NCI-H1436 (cell line): Measurements from ENCODE around the gene ATXN2.
"Not testable (repeated sequence)": the region's sequence is repeated elsewhere in the genome, so short reads cannot be mapped to it uniquely, and the experiment has no call there.

Experiments used
- DNase-seq: peaks from one replicate; lab custom pipeline; 2025; lab: John Stamatoyannopoulos, UW

ATXN2 gene

GRCh38 chr12:111598637-111599452, at the start of gene ATXN2:
ATXN2 (minus strand) TSS chr12:111599315; CDS start chr12:111599034, 281 bp downstream.
- DNase-seq, result peak; percentile 61

- no peak for DNase-seq
Observed at GRCh38 chr12:111645433-111645832, 46.3 kb upstream of the ATXN2 start.

- DNase-seq, result no peak
Observed at GRCh38 chr12:111643427-111643826, 44.3 kb upstream of the ATXN2 start.

GRCh38 chr12:111642681-111643426, 43.7 kb upstream of the ATXN2 start:
- DNase-seq, result no peak

GRCh38 chr12:111640506-111640905, 41.4 kb upstream of the ATXN2 start:
- no peak for DNase-seq

- no peak for DNase-seq
Observed at GRCh38 chr12:111638556-111638955, 39.4 kb upstream of the ATXN2 start.

- DNase-seq, result no peak
Observed at GRCh38 chr12:111636209-111636945, 37.3 kb upstream of the ATXN2 start.

- no peak for DNase-seq
Observed at GRCh38 chr12:111635524-111635923, 36.4 kb upstream of the ATXN2 start.

- no peak for DNase-seq
Observed at GRCh38 chr12:111628505-111629260, 29.6 kb upstream of the ATXN2 start.

- DNase-seq, result no peak
Observed at GRCh38 chr12:111626230-111626629, 27.1 kb upstream of the ATXN2 start.

GRCh38 chr12:111624540-111624939, 25.4 kb upstream of the ATXN2 start:
- no peak for DNase-seq

- DNase-seq, result not testable (repeated sequence)
Observed at GRCh38 chr12:111617841-111618240, 18.7 kb upstream of the ATXN2 start.

GRCh38 chr12:111616177-111616623, 17.1 kb upstream of the ATXN2 start:
- DNase-seq, result no peak

GRCh38 chr12:111607239-111607638, 8.1 kb upstream of the ATXN2 start:
- no peak for DNase-seq

GRCh38 chr12:111606767-111607230, 7.7 kb upstream of the ATXN2 start:
- no peak for DNase-seq

GRCh38 chr12:111605911-111606766, 7.0 kb upstream of the ATXN2 start:
- no peak for DNase-seq

GRCh38 chr12:111602857-111603256, 3.7 kb upstream of the ATXN2 start:
- not testable (repeated sequence) for DNase-seq

GRCh38 chr12:111602348-111602747, 3.2 kb upstream of the ATXN2 start:
- DNase-seq, result no peak

GRCh38 chr12:111600986-111601385, 1.9 kb upstream of the ATXN2 start:
- not testable (repeated sequence) for DNase-seq

GRCh38 chr12:111600205-111600642, 1.1 kb upstream of the ATXN2 start:
- no peak for DNase-seq
